GM10266 (cell line): ENCODE measurements around the gene TNFRSF13B.

ENCODE experiments used
- DNase-seq: peaks from one replicate; pipeline ENCODE4 v3.0.0; 2012; ENCODE audit errors: extremely low spot score
- CTCF ChIP-seq: IDR thresholded peaks from 2 replicates; pipeline ENCODE4 v1.5.1; 2012; ENCODE audit warnings: mild to moderate bottlenecking, low read depth; ENCODE audit not compliant: control insufficient read depth, insufficient read depth; ENCODE audit errors: missing control alignments

TNFRSF13B gene

GRCh38 chr17:16945136-16945482, 26.8 kb downstream of the TNFRSF13B start:
- no peak for TF ChIP-seq CTCF
- DNase-seq: no peak

- TF ChIP-seq CTCF: no peak
- no peak for DNase-seq
These were observed 27.4 kb downstream of the TNFRSF13B start for GRCh38 chr17:16944334-16945135.

- TF ChIP-seq CTCF: no peak
These were observed 28.2 kb downstream of the TNFRSF13B start for GRCh38 chr17:16943541-16944333.

GRCh38 chr17:16943032-16943352, 28.9 kb downstream of the TNFRSF13B start:
- no peak for DNase-seq
- no peak for TF ChIP-seq CTCF

More at GRCh38 chr17:16943541-16944333, 28.2 kb downstream of the TNFRSF13B start:
- DNase-seq: no peak

- DNase-seq: no peak
- TF ChIP-seq CTCF: no peak
These were observed 29.5 kb downstream of the TNFRSF13B start for GRCh38 chr17:16942141-16943031.

- no peak for TF ChIP-seq CTCF
- DNase-seq: no peak
These were observed 30.6 kb downstream of the TNFRSF13B start for GRCh38 chr17:16941072-16942036.
